Endothelial cell (in vitro differentiated cells): ENCODE measurements around the gene SCNN1B. TPM values are rescaled to one million over a fixed set of nuclear protein-coding genes. Genes with fewer than 3 reads are reported as not detected.
"Not testable (repeated sequence)": the region's sequence is repeated elsewhere in the genome, so short reads cannot be mapped to it uniquely, and the experiment has no call there.

Experiments
- DNase-seq: peaks from one replicate; pipeline ENCODE4 v3.0.0; 2021; ENCODE audit warnings: low spot score
- H3K27ac Mint-ChIP-seq: one replicate; pipeline ENCODE4 v1.8.0; 2021; ENCODE audit warnings: mixed read lengths, inconsistent platforms; ENCODE audit not compliant: unreplicated experiment
- H3K27me3 Mint-ChIP-seq: one replicate; pipeline ENCODE4 v1.8.0; 2021; ENCODE audit warnings: mild to moderate bottlenecking, moderate library complexity, mixed read lengths, inconsistent platforms; ENCODE audit not compliant: unreplicated experiment
- H3K36me3 Mint-ChIP-seq: one replicate; pipeline ENCODE4 v1.8.0; 2021; ENCODE audit warnings: mild to moderate bottlenecking, low read depth, mixed read lengths, inconsistent platforms; ENCODE audit not compliant: unreplicated experiment
- H3K4me1 Mint-ChIP-seq: one replicate; pipeline ENCODE4 v1.8.0; 2021; ENCODE audit warnings: mild to moderate bottlenecking, mixed read lengths, inconsistent platforms; ENCODE audit not compliant: unreplicated experiment
- H3K4me3 Mint-ChIP-seq: one replicate; pipeline ENCODE4 v1.8.0; 2021; ENCODE audit warnings: mild to moderate bottlenecking, mixed read lengths, inconsistent platforms; ENCODE audit not compliant: unreplicated experiment
- H3K9me3 Mint-ChIP-seq: one replicate; pipeline ENCODE4 v1.8.0; 2021; ENCODE audit warnings: mixed read lengths, inconsistent platforms; ENCODE audit not compliant: unreplicated experiment
- CTCF ChIP-seq: fragments of 200-600 bp; sonication (generic); IDR thresholded peaks from one replicate; pipeline ENCODE4 v1.5.0; 2021; ENCODE audit warnings: antibody characterized with exemption; ENCODE audit not compliant: unreplicated experiment
- total RNA-seq: library from RNA; stranded (reverse); fragmentation: NEBNext Ultra II Directional; extraction: Animal tissue kit (Norgen Biotek cat#: 25700); gene quantifications from one replicate; pipeline ENCODE4 v1.2.1, GENCODE V29; 2021; ENCODE audit not compliant: unreplicated experiment

Gene SCNN1B
- total RNA-seq, 1 donor from 2014 or later, result not detected

- TF ChIP-seq CTCF, result no peak
- Mint-ChIP-seq H3K9me3 (no peaks in the 10 kb centered on the region), H3K27me3 (peaks cover 13% of the 10 kb centered on the region), H3K4me1 (no peaks in the 10 kb centered on the region), H3K4me3 (no peak overlapping the region), H3K36me3 (no peaks in the 10 kb centered on the region), H3K27ac (no peak overlapping the region)
- no peak for DNase-seq
Measured at GRCh38 chr16:23378256-23378655, 76.2 kb downstream of the SCNN1B start.

GRCh38 chr16:23378921-23379320, 76.8 kb downstream of the SCNN1B start:
- Mint-ChIP-seq H3K36me3 (no peaks in the 10 kb centered on the region), H3K4me3 (no peak overlapping the region), H3K9me3 (no peaks in the 10 kb centered on the region), H3K27me3 (peaks cover 13% of the 10 kb centered on the region), H3K27ac (no peak overlapping the region), H3K4me1 (no peaks in the 10 kb centered on the region)
- TF ChIP-seq CTCF, result no peak
- DNase-seq, result no peak

- H3K27ac Mint-ChIP-seq, result no peak overlapping the region
- H3K9me3 Mint-ChIP-seq, result no peaks in the 10 kb centered on the region
- no peak overlapping the region for H3K4me3 Mint-ChIP-seq
- no peak for TF ChIP-seq CTCF
- no peaks in the 10 kb centered on the region for H3K36me3 Mint-ChIP-seq
- no peak for DNase-seq
- no peaks in the 10 kb centered on the region for H3K4me1 Mint-ChIP-seq
- H3K27me3 Mint-ChIP-seq, result peaks cover 13% of the 10 kb centered on the region
Measured at GRCh38 chr16:23379707-23380106, 77.6 kb downstream of the SCNN1B start.

- peaks cover 13% of the 10 kb centered on the region for H3K27me3 Mint-ChIP-seq
- no peaks in the 10 kb centered on the region for H3K36me3 Mint-ChIP-seq
- no peak overlapping the region for H3K4me3 Mint-ChIP-seq
- no peak for TF ChIP-seq CTCF
- no peak overlapping the region for H3K27ac Mint-ChIP-seq
- DNase-seq, result no peak
- no peaks in the 10 kb centered on the region for H3K4me1 Mint-ChIP-seq
- H3K9me3 Mint-ChIP-seq, result no peaks in the 10 kb centered on the region
Measured at GRCh38 chr16:23380501-23380951, 78.4 kb downstream of the SCNN1B start.

GRCh38 chr16:23381702-23382101, 79.6 kb downstream of the SCNN1B start:
- H3K4me3 Mint-ChIP-seq, H3K4me1 Mint-ChIP-seq, H3K9me3 Mint-ChIP-seq, H3K36me3 Mint-ChIP-seq, DNase-seq, H3K27ac Mint-ChIP-seq: not testable (repeated sequence)
- H3K27me3 Mint-ChIP-seq, result peaks cover 13% of the 10 kb centered on the region

- no peak overlapping the region for H3K27ac Mint-ChIP-seq
- DNase-seq, result no peak
- no peaks in the 10 kb centered on the region for H3K4me1 Mint-ChIP-seq
- no peaks in the 10 kb centered on the region for H3K9me3 Mint-ChIP-seq
- H3K27me3 Mint-ChIP-seq, result peaks cover 13% of the 10 kb centered on the region
- no peak overlapping the region for H3K4me3 Mint-ChIP-seq
- no peaks in the 10 kb centered on the region for H3K36me3 Mint-ChIP-seq
- no peak for TF ChIP-seq CTCF
Measured at GRCh38 chr16:23382279-23382678, 80.2 kb downstream of the SCNN1B start.
